Gastrocnemius medialis (tissue), 4 donors: ENCODE results near the gene PIK3C3. TPM values are rescaled to one million over a fixed set of nuclear protein-coding genes. Genes with fewer than 3 reads are reported as not detected.

Source experiments
- ATAC-seq, 2 donors: fragments of 150-250 bp; one replicate each; pipeline ENCODE4 v1.9.1; 2016
- DNase-seq, 2 donors: peaks; one replicate each; pipeline ENCODE4 v3.0.0-alpha.2; 2019
- H3K27ac ChIP-seq, 4 donors: fragments of 200-600 bp; sonication (generic); 1 replicate in 1 of 4; 2 replicates in 3 of 4; pipeline ENCODE4 v1.5.1; 2016 to 2018; ENCODE audit warnings: mild to moderate bottlenecking in 2 of 4, moderate library complexity in 1 of 4
- H3K27me3 ChIP-seq, 3 donors: fragments of 200-600 bp; sonication (generic) in 2 of 3; 1 replicate in 1 of 3; 2 replicates in 2 of 3; pipeline versions ENCODE4 v1.5.1 to v1.6.0; 2016 to 2019; ENCODE audit warnings: mild to moderate bottlenecking in 1 of 3, moderate library complexity in 1 of 3
- H3K36me3 ChIP-seq, 2 donors: fragments of 200-600 bp; sonication (generic) in 1 of 2; one replicate each; pipeline ENCODE4 v1.5.1; 2017 to 2018
- H3K4me1 ChIP-seq, 2 donors: fragments of 200-600 bp; sonication (generic) in 1 of 2; one replicate each; pipeline ENCODE4 v1.5.1; 2016 to 2017; ENCODE audit warnings: mild to moderate bottlenecking in 2 of 2
- H3K4me3 ChIP-seq, 4 donors: fragments of 200-600 bp; sonication (generic) in 3 of 4; 1 replicate in 1 of 4; 2 replicates in 3 of 4; pipeline ENCODE4 v1.5.1; 2016 to 2019; ENCODE audit warnings: mild to moderate bottlenecking in 2 of 4
- H3K9me3 ChIP-seq, 3 donors: fragments of 200-600 bp; sonication (generic) in 2 of 3; 1 replicate in 1 of 3; 2 replicates in 2 of 3; pipeline ENCODE4 v1.5.1; 2016 to 2019
- POLR2A ChIP-seq, 2 donors: fragments of 450-650 bp; IDR thresholded peaks; one replicate each; pipeline ENCODE4 v1.6.1; 2017; ENCODE audit warnings: antibody characterized with exemption in 2 of 2, mild to moderate bottlenecking in 2 of 2, moderate library complexity in 2 of 2
- in situ Hi-C, 4 donors: fragments of 200-750 bp; cut with MboI; loops; one replicate each; pipeline versions ENCODE4 v1.15.0 to v1.8.0; 2017; ENCODE audit warnings: low sequenced_read_pairs in 4 of 4
- intact Hi-C: fragments of 100-400 bp; cut with DNase I; formaldehyde crosslinking; loops from one replicate; pipeline ENCODE4 v1.15.1; 2023; ENCODE audit warnings: low total_unique reads
- total RNA-seq, 4 donors: library from RNA; depleted of rRNA; stranded (reverse); fragments of >200 nt; gene quantifications; one replicate each; pipeline versions ENCODE4 v1.1.0 to v1.2.3, GENCODE V29; 2016
- TF ChIP-seq, protein P1 (sequence below), 5 experiments: fragments of 450-650 bp in 3 of 5; fragments of 200-600 bp in 2 of 5; sonication (generic) in 2 of 5; IDR thresholded peaks in 4 of 5; conservative IDR thresholded peaks in 1 of 5; 1 replicate in 4 of 5; 2 replicates in 1 of 5; pipeline ENCODE4 v1.5.1; 2016 to 2019; ENCODE audit warnings: antibody characterized with exemption in 5 of 5, mild to moderate bottlenecking in 3 of 5, moderate library complexity in 3 of 5

PIK3C3 gene
- total RNA-seq, 4 donors from 2014 or later, result 21.7 to 38.6 (median 29.6) TPM

DNA sequence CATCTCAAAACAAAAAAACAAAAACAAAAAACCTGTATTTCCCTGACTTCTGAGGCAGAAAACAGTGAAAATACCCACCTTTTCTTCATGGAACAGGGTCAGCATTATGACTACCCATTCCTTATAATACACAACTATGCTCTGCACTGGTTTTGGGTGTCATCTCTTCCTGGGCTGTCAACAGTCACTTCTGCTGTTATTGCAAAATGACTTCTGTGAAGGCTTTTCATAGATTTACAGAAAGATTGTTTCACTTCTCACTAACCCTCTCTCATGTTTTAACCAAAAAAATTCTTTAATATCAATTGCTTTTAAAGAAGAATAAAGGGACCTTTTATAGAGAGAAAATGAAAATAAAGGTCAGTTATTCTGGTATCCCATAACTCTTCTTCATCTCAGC, 26.5 kb upstream of the PIK3C3 start:
- Histone ChIP-seq H3K27me3 (no peaks in the 10 kb centered on the region), H3K4me3 (no peak overlapping the region), H3K4me1 (no peaks in the 10 kb centered on the region), H3K27ac (no peak overlapping the region), H3K36me3 (no peaks in the 10 kb centered on the region), H3K9me3 (no peaks in the 10 kb centered on the region)
- in situ Hi-C loops, result no loop called here
- ATAC-seq (no peak), DNase-seq (no peak)
- intact Hi-C loops, result no loop called here
- TF ChIP-seq, protein P1, sequence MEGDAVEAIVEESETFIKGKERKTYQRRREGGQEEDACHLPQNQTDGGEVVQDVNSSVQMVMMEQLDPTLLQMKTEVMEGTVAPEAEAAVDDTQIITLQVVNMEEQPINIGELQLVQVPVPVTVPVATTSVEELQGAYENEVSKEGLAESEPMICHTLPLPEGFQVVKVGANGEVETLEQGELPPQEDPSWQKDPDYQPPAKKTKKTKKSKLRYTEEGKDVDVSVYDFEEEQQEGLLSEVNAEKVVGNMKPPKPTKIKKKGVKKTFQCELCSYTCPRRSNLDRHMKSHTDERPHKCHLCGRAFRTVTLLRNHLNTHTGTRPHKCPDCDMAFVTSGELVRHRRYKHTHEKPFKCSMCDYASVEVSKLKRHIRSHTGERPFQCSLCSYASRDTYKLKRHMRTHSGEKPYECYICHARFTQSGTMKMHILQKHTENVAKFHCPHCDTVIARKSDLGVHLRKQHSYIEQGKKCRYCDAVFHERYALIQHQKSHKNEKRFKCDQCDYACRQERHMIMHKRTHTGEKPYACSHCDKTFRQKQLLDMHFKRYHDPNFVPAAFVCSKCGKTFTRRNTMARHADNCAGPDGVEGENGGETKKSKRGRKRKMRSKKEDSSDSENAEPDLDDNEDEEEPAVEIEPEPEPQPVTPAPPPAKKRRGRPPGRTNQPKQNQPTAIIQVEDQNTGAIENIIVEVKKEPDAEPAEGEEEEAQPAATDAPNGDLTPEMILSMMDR (IDR thresholded peaks at IDR 0.05 in 4 of 5, conservative IDR thresholded peaks at IDR 0.05 in 1 of 5), result no peak
- TF ChIP-seq POLR2A (IDR thresholded peaks at IDR 0.05), result no peak

DNA sequence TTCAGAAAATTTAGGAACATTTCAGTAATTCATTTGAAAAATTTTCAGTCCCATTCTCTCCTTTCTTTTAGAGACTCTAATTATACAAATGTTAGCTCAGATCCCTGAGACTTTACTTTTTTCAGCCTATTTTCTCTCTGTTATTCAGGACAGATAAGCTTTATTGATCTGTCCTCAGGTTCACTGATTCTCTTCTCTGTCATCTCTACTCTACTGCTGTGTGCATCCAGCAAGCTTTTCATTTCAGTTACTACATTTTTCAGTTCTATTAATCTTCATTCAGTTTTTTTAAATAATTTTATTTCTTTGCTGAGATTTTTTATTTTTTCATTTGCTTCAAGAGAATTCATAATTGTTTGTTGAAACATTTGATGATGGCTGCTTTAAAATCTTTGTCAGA, 22.1 kb upstream of the PIK3C3 start:
- no peaks in the 10 kb centered on the region for H3K36me3 ChIP-seq
- in situ Hi-C loops, result no loop called here
- no peak for DNase-seq
- no peaks in the 10 kb centered on the region for H3K27me3 ChIP-seq
- no peak overlapping the region for H3K4me3 ChIP-seq
- no peak for TF ChIP-seq POLR2A (IDR thresholded peaks at IDR 0.05)
- TF ChIP-seq, protein P1 (IDR thresholded peaks at IDR 0.05 in 4 of 5, conservative IDR thresholded peaks at IDR 0.05 in 1 of 5), result no peak
- no peak for ATAC-seq
- intact Hi-C loops, result no loop called here
- H3K9me3 ChIP-seq, result no peaks in the 10 kb centered on the region
- no peak overlapping the region for H3K27ac ChIP-seq
- H3K4me1 ChIP-seq, result no peaks in the 10 kb centered on the region

DNA sequence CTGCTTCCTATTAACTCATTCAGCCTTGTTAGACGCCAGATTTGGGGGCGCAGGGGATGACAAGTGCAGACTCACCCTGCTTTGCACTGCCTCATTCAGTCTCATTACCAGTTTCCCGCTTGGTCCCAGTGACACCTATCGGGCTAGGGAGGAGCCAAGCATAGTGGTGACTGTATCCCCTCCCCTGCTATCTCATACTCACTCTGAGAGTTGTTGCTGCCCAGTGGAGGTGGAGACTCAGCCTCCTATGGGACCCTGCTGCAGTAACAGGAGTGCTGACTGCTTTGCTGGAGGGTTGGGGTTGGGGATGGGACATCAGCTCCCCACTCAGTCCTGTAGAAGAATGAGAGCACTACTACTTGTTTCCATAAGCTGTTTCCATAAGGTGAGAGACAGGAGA, 21.3 kb upstream of the PIK3C3 start:
- Histone ChIP-seq H3K27ac (no peak overlapping the region), H3K36me3 (no peaks in the 10 kb centered on the region), H3K4me3 (no peak overlapping the region), H3K27me3 (no peaks in the 10 kb centered on the region), H3K9me3 (no peaks in the 10 kb centered on the region), H3K4me1 (no peaks in the 10 kb centered on the region)
- DNase-seq (no peak), ATAC-seq (no peak)
- in situ Hi-C loops, result no loop called here
- no peak for TF ChIP-seq POLR2A (IDR thresholded peaks at IDR 0.05)
- TF ChIP-seq, protein P1 (IDR thresholded peaks at IDR 0.05 in 4 of 5, conservative IDR thresholded peaks at IDR 0.05 in 1 of 5), result no peak
- intact Hi-C loops, result no loop called here

DNA sequence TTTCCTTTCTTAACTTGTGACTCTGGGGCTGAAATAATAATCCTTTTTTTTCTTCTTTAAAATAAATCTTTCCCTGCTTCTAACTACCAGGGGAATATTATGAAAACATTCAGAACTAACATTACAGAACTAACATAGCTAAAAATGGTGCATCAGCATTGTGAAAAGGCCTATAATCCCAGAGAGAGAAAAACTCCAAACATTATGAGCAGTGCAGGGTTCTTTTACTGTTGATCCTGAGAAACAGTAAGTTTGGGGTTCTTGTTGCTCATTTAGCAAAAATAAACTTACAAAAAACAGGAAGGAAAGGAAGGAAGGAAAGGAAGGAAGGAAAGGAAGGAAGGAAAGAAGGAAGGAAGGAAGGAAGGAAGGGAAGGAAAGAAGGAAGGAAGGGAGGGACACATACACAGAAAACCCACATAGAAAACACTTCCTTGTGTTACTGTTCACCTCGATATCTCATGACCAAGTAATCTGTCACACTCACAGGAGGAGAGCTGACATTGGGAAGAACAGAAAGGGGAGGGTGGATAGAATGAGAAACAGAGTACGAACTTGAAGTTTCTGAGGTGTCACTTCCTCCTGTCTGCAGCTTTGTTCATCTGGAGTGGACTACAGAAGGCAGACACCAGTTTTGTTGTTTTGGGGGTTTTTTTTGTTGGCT, 18.4 kb upstream of the PIK3C3 start:
- no peaks in the 10 kb centered on the region for H3K4me1 ChIP-seq
- in situ Hi-C loops (no loop called here), intact Hi-C loops (no loop called here)
- H3K4me3 ChIP-seq, result no peak overlapping the region
- H3K9me3 ChIP-seq, result no peaks in the 10 kb centered on the region
- no peak for TF ChIP-seq POLR2A (IDR thresholded peaks at IDR 0.05)
- TF ChIP-seq, protein P1 (IDR thresholded peaks at IDR 0.05 in 4 of 5, conservative IDR thresholded peaks at IDR 0.05 in 1 of 5), result no peak
- DNase-seq, result no peak
- H3K27ac ChIP-seq, result no peak overlapping the region
- H3K27me3 ChIP-seq, result no peaks in the 10 kb centered on the region
- no peak for ATAC-seq
- H3K36me3 ChIP-seq, result no peaks in the 10 kb centered on the region

DNA sequence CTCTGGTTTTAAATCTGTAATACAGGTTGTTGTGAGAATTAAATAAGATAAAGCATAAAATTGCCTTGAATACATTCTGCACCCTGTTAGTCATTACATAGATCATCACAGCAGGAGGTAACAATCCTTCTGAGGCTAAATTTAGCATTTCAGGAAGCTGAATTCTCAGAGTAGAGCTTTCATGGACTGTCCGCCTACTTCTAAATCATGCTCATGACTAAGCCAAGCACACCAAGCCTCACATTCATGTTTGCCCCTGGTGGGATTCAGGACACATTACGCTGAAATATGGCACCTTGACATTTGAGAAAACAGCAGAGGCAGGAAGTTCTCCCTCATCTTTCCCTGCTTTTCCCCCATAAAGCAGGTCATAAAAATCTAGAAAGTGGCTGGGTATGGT, 16.6 kb upstream of the PIK3C3 start:
- in situ Hi-C loops (no loop called here), intact Hi-C loops (no loop called here)
- H3K36me3 ChIP-seq, result no peaks in the 10 kb centered on the region
- H3K4me3 ChIP-seq, result no peak overlapping the region
- ATAC-seq (no peak), DNase-seq (no peak)
- TF ChIP-seq, protein P1 (IDR thresholded peaks at IDR 0.05 in 4 of 5, conservative IDR thresholded peaks at IDR 0.05 in 1 of 5), result no peak
- no peak for TF ChIP-seq POLR2A (IDR thresholded peaks at IDR 0.05)
- H3K27ac ChIP-seq, result no peak overlapping the region
- no peaks in the 10 kb centered on the region for H3K27me3 ChIP-seq
- no peaks in the 10 kb centered on the region for H3K9me3 ChIP-seq
- no peaks in the 10 kb centered on the region for H3K4me1 ChIP-seq
